GM20000 (cell line): ENCODE measurements around the gene ALDH3B1.
A peak's percentile ranks its signal among the peaks of the same experiment; 100 is the strongest.

Experiments used
- DNase-seq: peaks from one replicate; pipeline ENCODE4 v3.0.0; 2012; ENCODE audit warnings: low spot score
- TF ChIP-seq, protein P1 (sequence below): IDR thresholded peaks from 2 replicates; pipeline ENCODE4 v1.5.1; 2012; ENCODE audit warnings: mild to moderate bottlenecking, control low read depth; ENCODE audit errors: extremely low read depth, missing control alignments

ALDH3B1 gene

DNA sequence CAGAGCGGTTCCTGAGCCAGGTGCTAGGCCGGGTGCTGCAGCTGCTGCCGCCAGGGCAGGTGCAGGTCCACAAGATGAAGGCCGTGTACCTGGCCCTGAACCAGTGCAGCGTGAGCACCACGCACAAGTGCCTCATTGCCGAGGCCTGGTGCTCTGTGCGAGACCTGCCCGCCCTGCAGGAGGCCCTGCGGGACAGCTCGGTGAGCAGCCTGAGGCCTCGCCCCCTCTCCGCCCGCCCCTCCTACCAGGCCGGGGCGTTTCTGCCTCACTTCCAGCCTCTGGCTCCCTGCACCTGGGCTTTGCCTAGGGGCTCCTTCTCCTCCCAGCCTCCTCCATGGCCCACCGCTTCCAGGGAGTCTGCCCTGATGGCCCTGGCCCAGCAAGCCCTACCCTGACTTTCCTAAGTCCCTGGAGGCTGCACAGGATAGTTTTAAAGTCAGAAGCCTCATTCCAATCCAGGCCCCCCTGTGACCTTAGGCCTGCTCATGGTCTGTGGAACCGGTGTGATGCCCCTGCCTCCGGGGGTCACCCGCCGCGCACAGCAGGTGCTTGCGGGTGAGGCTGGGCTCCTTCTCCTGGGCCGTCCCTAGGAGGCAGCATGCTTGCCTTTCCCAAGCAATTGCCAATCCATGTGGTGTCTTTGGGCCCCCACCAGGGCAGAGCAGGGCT lies 34.2 kb downstream of the ALDH3B1 start:
- DNase-seq, result peak; percentile 25

DNA sequence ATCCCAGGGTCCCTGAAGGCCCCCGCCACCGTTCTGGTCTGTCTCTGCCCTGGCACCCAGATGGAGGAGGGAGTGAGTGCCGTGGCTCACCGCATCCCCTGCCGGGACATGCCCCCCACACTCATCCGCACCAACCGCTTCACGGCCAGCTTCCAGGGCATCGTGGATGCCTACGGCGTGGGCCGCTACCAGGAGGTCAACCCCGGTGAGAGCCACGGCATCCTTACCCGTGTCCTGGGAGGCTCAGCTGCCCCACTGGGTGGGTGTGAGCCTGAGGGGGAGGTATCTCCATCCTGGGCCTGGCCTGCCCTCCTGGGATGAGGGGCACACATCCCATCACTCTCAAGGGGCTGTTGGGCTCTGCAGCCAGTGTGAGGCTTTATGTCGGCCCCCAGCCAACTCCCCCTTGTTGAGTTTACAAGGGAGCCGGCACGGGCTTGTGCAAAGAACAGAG lies 34.8 kb downstream of the ALDH3B1 start:
- TF ChIP-seq, protein P1, sequence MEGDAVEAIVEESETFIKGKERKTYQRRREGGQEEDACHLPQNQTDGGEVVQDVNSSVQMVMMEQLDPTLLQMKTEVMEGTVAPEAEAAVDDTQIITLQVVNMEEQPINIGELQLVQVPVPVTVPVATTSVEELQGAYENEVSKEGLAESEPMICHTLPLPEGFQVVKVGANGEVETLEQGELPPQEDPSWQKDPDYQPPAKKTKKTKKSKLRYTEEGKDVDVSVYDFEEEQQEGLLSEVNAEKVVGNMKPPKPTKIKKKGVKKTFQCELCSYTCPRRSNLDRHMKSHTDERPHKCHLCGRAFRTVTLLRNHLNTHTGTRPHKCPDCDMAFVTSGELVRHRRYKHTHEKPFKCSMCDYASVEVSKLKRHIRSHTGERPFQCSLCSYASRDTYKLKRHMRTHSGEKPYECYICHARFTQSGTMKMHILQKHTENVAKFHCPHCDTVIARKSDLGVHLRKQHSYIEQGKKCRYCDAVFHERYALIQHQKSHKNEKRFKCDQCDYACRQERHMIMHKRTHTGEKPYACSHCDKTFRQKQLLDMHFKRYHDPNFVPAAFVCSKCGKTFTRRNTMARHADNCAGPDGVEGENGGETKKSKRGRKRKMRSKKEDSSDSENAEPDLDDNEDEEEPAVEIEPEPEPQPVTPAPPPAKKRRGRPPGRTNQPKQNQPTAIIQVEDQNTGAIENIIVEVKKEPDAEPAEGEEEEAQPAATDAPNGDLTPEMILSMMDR, result no peak
- peak; percentile 25 for DNase-seq

More for the DNA sequence above, 34.2 kb downstream of the ALDH3B1 start:
- TF ChIP-seq, protein P1, result no peak

DNA sequence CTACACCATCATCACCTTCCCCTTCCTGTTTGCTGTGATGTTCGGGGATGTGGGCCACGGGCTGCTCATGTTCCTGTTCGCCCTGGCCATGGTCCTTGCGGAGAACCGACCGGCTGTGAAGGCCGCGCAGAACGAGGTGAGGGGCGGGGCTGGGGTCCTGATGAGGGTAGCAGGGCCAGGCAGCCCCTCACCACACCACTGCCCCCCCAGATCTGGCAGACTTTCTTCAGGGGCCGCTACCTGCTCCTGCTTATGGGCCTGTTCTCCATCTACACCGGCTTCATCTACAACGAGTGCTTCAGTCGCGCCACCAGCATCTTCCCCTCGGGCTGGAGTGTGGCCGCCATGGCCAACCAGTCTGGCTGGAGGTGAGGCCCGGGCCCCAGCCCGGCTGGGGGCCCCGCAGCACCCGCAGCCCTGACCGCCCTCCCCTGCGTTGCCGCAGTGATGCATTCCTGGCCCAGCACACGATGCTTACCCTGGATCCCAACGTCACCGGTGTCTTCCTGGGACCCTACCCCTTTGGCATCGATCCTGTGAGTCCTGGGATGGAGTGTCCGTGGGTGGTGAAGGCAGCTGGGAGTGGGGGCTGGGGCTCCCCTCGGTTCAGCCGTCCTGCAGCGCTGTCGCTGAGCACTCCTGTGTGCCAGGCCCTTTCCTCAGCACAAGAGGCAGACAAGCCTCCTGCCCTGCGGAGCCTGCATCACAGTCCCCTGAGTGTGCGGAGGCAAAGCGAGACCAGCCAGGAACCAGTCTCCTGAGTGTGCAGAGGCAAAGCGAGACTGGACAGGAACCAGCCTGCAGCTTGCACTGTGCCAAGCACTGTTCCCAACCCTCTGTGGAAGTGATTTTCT lies 37.5 kb downstream of the ALDH3B1 start:
- TF ChIP-seq, protein P1, result no peak

DNA sequence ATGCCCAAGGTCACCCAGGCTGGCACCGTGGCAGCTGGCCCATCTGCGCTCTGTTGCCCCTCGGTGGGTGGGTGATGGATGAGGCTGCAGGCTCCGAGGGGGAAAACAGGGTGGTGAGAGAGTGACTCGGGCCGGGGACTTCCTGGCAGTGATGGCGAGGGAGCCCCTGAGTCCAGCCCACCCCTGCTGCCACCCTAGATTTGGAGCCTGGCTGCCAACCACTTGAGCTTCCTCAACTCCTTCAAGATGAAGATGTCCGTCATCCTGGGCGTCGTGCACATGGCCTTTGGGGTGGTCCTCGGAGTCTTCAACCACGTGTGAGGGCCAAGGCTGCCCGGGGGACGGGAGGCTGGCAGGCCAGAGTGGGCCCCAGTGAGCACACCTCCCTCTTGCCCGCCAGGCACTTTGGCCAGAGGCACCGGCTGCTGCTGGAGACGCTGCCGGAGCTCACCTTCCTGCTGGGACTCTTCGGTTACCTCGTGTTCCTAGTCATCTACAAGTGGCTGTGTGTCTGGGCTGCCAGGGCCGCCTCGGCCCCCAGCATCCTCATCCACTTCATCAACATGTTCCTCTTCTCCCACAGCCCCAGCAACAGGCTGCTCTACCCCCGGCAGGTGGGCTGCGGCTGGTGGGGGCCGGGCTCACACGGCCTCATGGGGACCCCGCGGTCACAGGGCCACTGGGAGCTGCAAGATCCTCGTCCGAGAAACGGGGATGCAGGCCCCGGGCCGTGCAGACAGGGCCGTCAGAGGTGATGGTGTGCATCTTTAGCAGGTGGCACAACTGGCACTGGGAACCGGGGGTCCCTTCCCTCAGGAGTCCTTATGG lies 38.8 kb downstream of the ALDH3B1 start:
- peak; percentile 36 for DNase-seq
- TF ChIP-seq, protein P1, result no peak

More for the DNA sequence above, 37.5 kb downstream of the ALDH3B1 start:
- DNase-seq, result peak; percentile 32

DNA sequence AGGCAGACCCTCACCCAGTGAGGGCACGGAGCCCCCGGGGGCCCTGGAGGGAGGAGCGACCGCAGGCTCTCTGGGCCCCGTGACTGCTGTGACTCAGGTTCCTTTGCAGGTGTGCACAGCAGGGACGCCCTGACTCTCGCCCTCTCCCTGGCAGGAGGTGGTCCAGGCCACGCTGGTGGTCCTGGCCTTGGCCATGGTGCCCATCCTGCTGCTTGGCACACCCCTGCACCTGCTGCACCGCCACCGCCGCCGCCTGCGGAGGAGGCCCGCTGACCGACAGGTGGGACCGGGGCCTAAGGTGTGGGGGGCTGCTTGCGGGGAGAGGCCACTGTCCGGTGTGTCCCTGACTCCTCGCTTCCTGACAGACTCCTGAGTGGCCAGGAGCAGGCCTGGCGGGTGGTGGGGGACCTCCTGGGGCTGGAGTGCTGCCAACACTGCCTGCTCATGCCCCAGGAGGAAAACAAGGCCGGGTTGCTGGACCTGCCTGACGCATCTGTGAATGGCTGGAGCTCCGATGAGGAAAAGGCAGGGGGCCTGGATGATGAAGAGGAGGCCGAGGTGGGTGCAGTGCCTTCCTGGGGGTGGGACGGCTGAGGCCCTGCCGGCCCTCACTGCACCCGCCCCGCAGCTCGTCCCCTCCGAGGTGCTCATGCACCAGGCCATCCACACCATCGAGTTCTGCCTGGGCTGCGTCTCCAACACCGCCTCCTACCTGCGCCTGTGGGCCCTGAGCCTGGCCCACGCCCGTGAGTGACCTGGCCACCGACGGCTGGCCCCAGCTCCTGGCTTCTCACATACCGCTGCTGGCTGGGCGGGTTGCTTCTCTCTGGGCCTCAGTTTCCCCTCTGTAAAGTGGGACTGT lies 39.6 kb downstream of the ALDH3B1 start:
- peak; percentile 32 for DNase-seq
- TF ChIP-seq, protein P1, result no peak

DNA sequence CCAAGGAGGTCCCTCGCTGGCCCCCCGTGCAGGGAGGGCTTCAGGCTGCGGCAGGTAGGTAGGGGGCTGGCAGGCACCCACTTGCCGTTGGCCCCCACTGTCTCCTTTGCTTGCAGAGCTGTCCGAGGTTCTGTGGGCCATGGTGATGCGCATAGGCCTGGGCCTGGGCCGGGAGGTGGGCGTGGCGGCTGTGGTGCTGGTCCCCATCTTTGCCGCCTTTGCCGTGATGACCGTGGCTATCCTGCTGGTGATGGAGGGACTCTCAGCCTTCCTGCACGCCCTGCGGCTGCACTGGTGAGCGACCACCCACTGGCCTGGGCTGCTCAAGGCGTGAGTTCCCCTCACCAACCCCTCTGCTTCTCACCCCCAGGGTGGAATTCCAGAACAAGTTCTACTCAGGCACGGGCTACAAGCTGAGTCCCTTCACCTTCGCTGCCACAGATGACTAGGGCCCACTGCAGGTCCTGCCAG lies 40.3 kb downstream of the ALDH3B1 start:
- TF ChIP-seq, protein P1, result no peak
- peak; percentile 18 for DNase-seq
